ENCODE measurements around the gene RAPGEF1. TPM values are rescaled to one million over a fixed set of nuclear protein-coding genes. Genes with fewer than 3 reads are reported as not detected.

The RAPGEF1 gene
- total RNA-seq, 2 donors from 2014 or later = 59.7 to 73.0 TPM

- no peak for TF ChIP-seq CTCF (IDR thresholded peaks at IDR 0.05)
- ATAC-seq (ENCODE audit: insufficient number of reproducible peaks, low FRiP score, low read depth) (no peak), DNase-seq (ENCODE audit: low spot score) (no peak)
- Histone ChIP-seq H3K4me1 (ENCODE audit: control insufficient read depth in 1 of 2, low read depth in 2 of 2) (no peaks in the 10 kb centered on the region), H3K27ac (no peak overlapping the region), H3K36me3 (peaks cover 5% of the 10 kb centered on the region), H3K4me3 (no peak overlapping the region), H3K9me3 (no peaks in the 10 kb centered on the region), H3K27me3 (replicated peaks; ENCODE audit: insufficient read depth) (no peaks in the 10 kb centered on the region)
Observed at GRCh38 chr9:131628459-131629225, 111.2 kb downstream of the RAPGEF1 start.

GRCh38 chr9:131627648-131628458 is 112.0 kb downstream of the RAPGEF1 start:
- no peaks in the 10 kb centered on the region for H3K4me1 ChIP-seq (ENCODE audit: control insufficient read depth in 1 of 2, low read depth in 2 of 2)
- ATAC-seq (ENCODE audit: insufficient number of reproducible peaks, low FRiP score, low read depth) (no peak), DNase-seq (ENCODE audit: low spot score) (no peak)
- H3K27me3 ChIP-seq (replicated peaks; ENCODE audit: insufficient read depth) = no peaks in the 10 kb centered on the region
- no peak overlapping the region for H3K27ac ChIP-seq
- H3K36me3 ChIP-seq = peaks cover 5% of the 10 kb centered on the region
- TF ChIP-seq CTCF (IDR thresholded peaks at IDR 0.05) = no peak
- no peak overlapping the region for H3K4me3 ChIP-seq
- H3K9me3 ChIP-seq = no peaks in the 10 kb centered on the region

- no peak for DNase-seq (ENCODE audit: low spot score)
- no peak for ATAC-seq (ENCODE audit: insufficient number of reproducible peaks, low FRiP score, low read depth)
- Histone ChIP-seq H3K9me3 (no peaks in the 10 kb centered on the region), H3K4me3 (no peak overlapping the region), H3K27me3 (replicated peaks; ENCODE audit: insufficient read depth) (no peaks in the 10 kb centered on the region), H3K27ac (no peak overlapping the region), H3K36me3 (peaks cover 5% of the 10 kb centered on the region), H3K4me1 (ENCODE audit: control insufficient read depth in 1 of 2, low read depth in 2 of 2) (no peaks in the 10 kb centered on the region)
- TF ChIP-seq CTCF (IDR thresholded peaks at IDR 0.05) = no peak
Observed at GRCh38 chr9:131627326-131627647, 112.6 kb downstream of the RAPGEF1 start.

GRCh38 chr9:131625790-131626670 is 113.8 kb downstream of the RAPGEF1 start:
- TF ChIP-seq CTCF (IDR thresholded peaks at IDR 0.05) = no peak
- no peaks in the 10 kb centered on the region for H3K27me3 ChIP-seq (replicated peaks; ENCODE audit: insufficient read depth)
- no peak for ATAC-seq (ENCODE audit: insufficient number of reproducible peaks, low FRiP score, low read depth)
- H3K4me3 ChIP-seq = no peak overlapping the region
- H3K4me1 ChIP-seq (ENCODE audit: control insufficient read depth in 1 of 2, low read depth in 2 of 2) = no peaks in the 10 kb centered on the region
- peaks cover 16% of the 10 kb centered on the region for H3K36me3 ChIP-seq
- H3K9me3 ChIP-seq = no peaks in the 10 kb centered on the region
- no peak for DNase-seq (ENCODE audit: low spot score)
- no peak overlapping the region for H3K27ac ChIP-seq

GRCh38 chr9:131625508-131625787 is 114.4 kb downstream of the RAPGEF1 start:
- DNase-seq (ENCODE audit: low spot score) = no peak
- no peak overlapping the region for H3K27ac ChIP-seq
- ATAC-seq (ENCODE audit: insufficient number of reproducible peaks, low FRiP score, low read depth) = no peak
- peaks cover 22% of the 10 kb centered on the region for H3K36me3 ChIP-seq
- H3K4me3 ChIP-seq = no peak overlapping the region
- TF ChIP-seq CTCF (IDR thresholded peaks at IDR 0.05) = no peak
- no peaks in the 10 kb centered on the region for H3K9me3 ChIP-seq
- H3K4me1 ChIP-seq (ENCODE audit: control insufficient read depth in 1 of 2, low read depth in 2 of 2) = no peaks in the 10 kb centered on the region
- H3K27me3 ChIP-seq (replicated peaks; ENCODE audit: insufficient read depth) = no peaks in the 10 kb centered on the region

All from thoracic aorta (tissue), 2 donors.